GM12801 (cell line): ENCODE results near the gene RWDD3.

Experiments
- TF ChIP-seq, protein P1 (sequence below): IDR thresholded peaks from one replicate; pipeline ENCODE4 v1.5.1; 2011; ENCODE audit warnings: control low read depth; ENCODE audit not compliant: insufficient read length; ENCODE audit errors: extremely low read depth

RWDD3 gene

DNA sequence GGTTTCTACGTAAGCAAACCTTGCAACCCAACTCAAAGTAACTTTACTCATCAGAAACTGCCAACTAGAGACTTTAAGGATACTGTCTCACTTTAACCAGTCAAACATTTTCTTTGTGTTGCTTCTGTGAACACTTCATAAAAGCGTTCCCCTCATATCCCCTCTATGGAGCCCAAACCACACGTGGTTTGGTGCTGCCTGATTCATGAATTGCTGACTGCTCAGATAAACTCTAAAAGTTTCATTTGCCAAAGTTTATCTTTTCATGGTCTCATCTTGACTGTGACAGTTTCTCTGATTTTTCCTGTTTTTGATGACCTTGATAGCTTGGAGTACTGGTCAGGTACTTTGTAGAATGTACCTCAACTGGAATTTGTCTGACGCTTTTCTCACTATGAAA is 14.6 kb upstream of the RWDD3 start:
- TF ChIP-seq, protein P1, sequence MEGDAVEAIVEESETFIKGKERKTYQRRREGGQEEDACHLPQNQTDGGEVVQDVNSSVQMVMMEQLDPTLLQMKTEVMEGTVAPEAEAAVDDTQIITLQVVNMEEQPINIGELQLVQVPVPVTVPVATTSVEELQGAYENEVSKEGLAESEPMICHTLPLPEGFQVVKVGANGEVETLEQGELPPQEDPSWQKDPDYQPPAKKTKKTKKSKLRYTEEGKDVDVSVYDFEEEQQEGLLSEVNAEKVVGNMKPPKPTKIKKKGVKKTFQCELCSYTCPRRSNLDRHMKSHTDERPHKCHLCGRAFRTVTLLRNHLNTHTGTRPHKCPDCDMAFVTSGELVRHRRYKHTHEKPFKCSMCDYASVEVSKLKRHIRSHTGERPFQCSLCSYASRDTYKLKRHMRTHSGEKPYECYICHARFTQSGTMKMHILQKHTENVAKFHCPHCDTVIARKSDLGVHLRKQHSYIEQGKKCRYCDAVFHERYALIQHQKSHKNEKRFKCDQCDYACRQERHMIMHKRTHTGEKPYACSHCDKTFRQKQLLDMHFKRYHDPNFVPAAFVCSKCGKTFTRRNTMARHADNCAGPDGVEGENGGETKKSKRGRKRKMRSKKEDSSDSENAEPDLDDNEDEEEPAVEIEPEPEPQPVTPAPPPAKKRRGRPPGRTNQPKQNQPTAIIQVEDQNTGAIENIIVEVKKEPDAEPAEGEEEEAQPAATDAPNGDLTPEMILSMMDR: no peak

DNA sequence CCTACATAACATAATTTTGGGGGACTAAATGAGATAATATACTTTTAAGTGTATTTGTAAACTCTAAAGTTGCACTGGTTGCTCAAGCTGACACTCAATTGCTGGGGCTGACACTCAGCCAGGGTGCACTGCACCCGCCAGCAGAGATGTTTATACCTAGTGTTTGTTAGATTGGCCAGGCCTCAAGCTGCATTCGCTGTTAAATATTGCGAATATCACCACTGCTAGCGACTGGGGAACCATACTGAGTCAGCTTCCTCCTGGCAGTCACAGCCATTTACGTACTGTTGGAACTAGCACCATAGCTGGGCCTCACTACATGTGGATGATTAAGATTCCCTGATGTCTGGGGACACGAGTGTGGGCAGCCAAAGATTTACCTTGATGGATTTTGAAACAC is 12.7 kb upstream of the RWDD3 start:
- TF ChIP-seq, protein P1: no peak

DNA sequence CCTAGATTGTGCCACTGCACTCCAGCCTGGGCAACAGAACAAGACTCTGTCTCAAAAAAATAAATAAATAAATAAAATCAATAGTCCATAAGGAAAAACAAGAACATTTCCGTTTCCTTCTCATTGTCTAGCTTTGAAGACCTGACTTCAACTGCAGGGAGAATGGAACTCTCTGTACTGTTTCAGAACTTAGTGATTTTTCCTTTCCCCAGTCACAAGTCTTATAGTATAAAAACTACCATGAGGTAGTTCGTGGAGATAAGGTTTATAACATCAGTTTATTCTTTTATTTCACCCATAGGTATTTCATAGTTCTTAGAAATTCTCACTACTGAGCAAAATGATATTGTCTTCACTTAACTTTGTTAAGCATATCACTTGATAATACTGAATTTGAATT is 11.4 kb upstream of the RWDD3 start:
- TF ChIP-seq, protein P1: no peak

DNA sequence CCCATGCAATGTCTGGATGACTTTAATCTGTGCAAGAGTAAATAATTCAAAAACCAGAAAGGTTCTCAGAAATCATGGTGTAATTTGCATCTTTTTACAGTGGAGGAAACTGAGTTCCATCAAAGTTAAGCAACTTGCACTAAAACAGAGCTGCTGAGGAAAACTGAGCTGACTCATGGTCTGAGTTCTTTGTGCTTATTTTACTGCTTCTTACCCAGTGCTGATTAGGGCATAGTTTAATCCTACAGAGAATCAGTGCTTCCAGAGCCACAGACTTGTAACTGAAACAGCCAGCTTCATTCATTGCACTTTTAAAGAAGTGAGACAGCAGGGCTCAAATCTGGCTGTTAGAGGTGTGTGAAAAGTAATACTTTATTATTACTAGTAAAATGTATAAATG is 10.9 kb upstream of the RWDD3 start:
- TF ChIP-seq, protein P1: no peak

DNA sequence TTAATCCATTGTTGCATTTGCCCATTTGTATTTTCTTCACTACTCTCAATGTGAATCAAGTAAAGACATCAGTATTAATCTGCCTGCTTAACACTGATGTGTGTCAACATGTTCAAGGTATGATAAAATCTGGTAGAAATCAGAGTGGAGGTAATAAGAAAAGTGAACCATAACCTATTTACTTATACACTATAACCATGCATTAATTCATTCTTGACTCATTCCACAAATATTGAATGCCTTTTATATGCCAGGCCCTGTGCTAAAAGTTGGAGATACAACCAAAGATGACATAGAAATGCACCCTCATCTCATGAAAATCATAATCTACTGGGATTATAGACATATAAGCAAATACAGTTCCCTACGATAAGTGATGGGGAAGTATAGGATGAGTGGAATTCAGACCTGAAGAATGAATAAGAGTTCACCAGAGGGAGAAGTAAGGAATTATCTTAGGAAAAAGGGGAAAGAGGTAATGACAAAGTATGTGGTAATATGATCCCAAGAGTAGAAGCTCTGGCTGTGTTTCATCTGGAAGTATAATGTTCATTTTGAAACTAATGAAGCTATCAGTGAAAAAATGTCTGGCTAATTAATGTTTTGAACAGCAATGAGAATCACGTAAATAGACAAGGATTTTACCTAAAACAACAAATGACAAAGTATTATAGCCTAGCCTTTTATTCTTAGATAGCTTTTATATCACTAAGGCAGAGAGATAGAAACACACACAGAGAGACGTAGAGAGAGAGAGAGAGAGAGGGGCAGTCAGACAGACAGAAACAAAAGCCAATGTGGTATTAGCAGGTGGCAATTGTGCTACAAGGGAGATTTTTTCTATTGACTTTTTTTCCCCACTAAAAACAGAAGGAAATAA is 7.0 kb upstream of the RWDD3 start:
- TF ChIP-seq, protein P1: no peak

DNA sequence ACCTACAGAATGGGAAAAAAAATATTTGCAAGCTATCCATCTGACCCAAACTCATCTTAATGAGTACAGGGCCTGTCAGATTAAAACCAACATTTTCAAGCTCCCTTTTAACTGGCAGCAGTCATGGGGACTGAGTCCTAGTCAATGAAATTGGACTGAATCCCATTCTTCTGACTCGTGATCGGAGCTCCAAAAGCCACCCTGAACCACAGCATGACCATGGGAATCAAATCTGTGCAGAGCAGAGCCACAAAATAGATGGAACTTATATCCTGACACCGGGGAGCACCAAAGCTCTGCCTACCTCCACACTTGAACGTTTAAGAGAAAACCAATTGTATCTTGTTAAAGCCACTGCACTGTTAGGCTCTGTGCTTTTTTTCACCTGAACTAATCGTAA is 5.0 kb upstream of the RWDD3 start:
- TF ChIP-seq, protein P1: no peak

DNA sequence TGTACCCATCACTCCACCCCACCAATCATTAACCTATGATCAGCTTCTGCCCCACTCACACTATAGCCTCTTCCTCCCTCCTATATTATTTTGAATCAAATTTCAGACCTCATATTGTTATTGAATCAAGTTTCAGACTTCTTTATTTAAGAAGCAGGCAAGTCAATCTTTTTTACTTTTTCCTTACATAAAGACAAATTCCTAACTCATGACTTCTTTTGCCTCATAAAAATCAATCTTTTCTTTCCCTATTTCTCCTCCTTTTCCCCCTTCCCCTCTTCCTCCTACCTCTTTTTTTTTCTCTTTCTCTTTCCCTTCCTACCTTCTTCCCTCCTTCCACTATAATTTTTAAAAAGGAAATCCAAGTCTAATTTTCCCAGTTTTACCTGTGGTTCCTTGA is 4.3 kb upstream of the RWDD3 start:
- TF ChIP-seq, protein P1: no peak
